PC-3 (cell line): Measurements from ENCODE around the gene CEP85L. TPM values are rescaled to one million over a fixed set of nuclear protein-coding genes. Genes with fewer than 3 reads are reported as not detected.

Experiments used
- ATAC-seq: fragments of 200-7000 bp; cut with Tn5 transposase; 2 replicates; pipeline ENCODE4 v1.9.1; 2020; ENCODE audit warnings: mild to moderate bottlenecking, moderate library complexity
- BruUV-seq: library from RNA; stranded (reverse); fragments of 400-500 nt; replicated peaks from 2 replicates; lab custom pipeline; 2021; lab: Mats Ljungman, UMichigan
- CTCF ChIA-PET: fragments of 300-600 bp; sonication (Branson Sonifier 250); formaldehyde crosslinking; loops from one replicate; lab custom pipeline; 2022; ENCODE audit warnings: antibody characterized with exemption; lab: Charles Lee
- POLR2A ChIA-PET: fragments of 300-600 bp; sonication (Branson Sonifier 250); formaldehyde crosslinking; loops from one replicate; lab custom pipeline; 2022; ENCODE audit warnings: antibody characterized with exemption; ENCODE audit not compliant: unreplicated experiment; lab: Charles Lee
- DNase-seq: peaks from one replicate; pipeline ENCODE4 v3.0.0-alpha.2; 2015
- H2AFZ ChIP-seq: fragments of 300-600 bp; sonication (generic); 2 replicates; pipeline ENCODE4 v1.6.0; 2016; ENCODE audit warnings: antibody characterized with exemption, low read length
- H3F3A ChIP-seq: fragments of 300-600 bp; sonication (generic); one replicate; pipeline ENCODE4 v1.6.0; 2017; ENCODE audit warnings: antibody characterized with exemption, low read length, control low read depth, mild to moderate bottlenecking; ENCODE audit not compliant: unreplicated experiment
- H3K27ac ChIP-seq: fragments of 300-600 bp; sonication (generic); 2 replicates; pipeline ENCODE4 v1.5.1; 2016; ENCODE audit warnings: mild to moderate bottlenecking, low read length
- H3K27me3 ChIP-seq: fragments of 300-600 bp; sonication (generic); 2 replicates; pipeline ENCODE4 v1.6.1; 2016; ENCODE audit warnings: low read length, mixed read lengths
- H3K36me3 ChIP-seq: fragments of 300-600 bp; sonication (generic); 2 replicates; pipeline ENCODE4 v1.6.1; 2016; ENCODE audit warnings: low read depth, mixed run types, low read length, mixed read lengths
- H3K4me1 ChIP-seq: fragments of 300-600 bp; sonication (generic); 2 replicates; pipeline ENCODE4 v1.5.1; 2016; ENCODE audit warnings: low read length; ENCODE audit not compliant: insufficient read depth
- H3K4me2 ChIP-seq: fragments of 300-600 bp; sonication (generic); 2 replicates; pipeline ENCODE4 v1.6.0; 2016; ENCODE audit warnings: low read length
- H3K4me3 ChIP-seq: fragments of 300-600 bp; sonication (generic); 2 replicates; pipeline ENCODE4 v1.5.1; 2016; ENCODE audit warnings: mild to moderate bottlenecking, low read length, mixed read lengths
- H3K79me2 ChIP-seq: fragments of 300-600 bp; sonication (generic); 2 replicates; pipeline ENCODE4 v1.6.1; 2017; ENCODE audit warnings: low read length, mixed read lengths
- H3K9ac ChIP-seq: fragments of 300-600 bp; sonication (generic); 2 replicates; pipeline ENCODE4 v1.6.0; 2016; ENCODE audit warnings: mild to moderate bottlenecking, low read length
- H3K9me2 ChIP-seq: fragments of 300-600 bp; sonication (generic); replicated peaks from 2 replicates; pipeline ENCODE4 v1.6.1; 2016; ENCODE audit warnings: mixed run types, low read length, mixed read lengths
- H3K9me3 ChIP-seq: fragments of 300-600 bp; sonication (generic); 2 replicates; pipeline ENCODE4 v1.6.1; 2016; ENCODE audit warnings: low read length, mixed read lengths
- H4K20me1 ChIP-seq: fragments of 300-600 bp; sonication (generic); 2 replicates; pipeline ENCODE4 v1.6.1; 2016; ENCODE audit warnings: low read length, mixed read lengths
- CTCF ChIP-seq: fragments of 300-600 bp; sonication (generic); conservative IDR thresholded peaks from 2 replicates; pipeline ENCODE4 v1.5.1; 2017; ENCODE audit warnings: antibody characterized with exemption, low read depth, mild to moderate bottlenecking, low read length
- EZH2 ChIP-seq: fragments of 300-600 bp; sonication (generic); IDR thresholded peaks from one replicate; pipeline ENCODE4 v1.6.1; 2017; ENCODE audit warnings: antibody characterized with exemption, mild to moderate bottlenecking, low read length; ENCODE audit not compliant: unreplicated experiment
- EZH2phosphoT487 ChIP-seq: fragments of 300-600 bp; sonication (generic); IDR thresholded peaks from 2 replicates; pipeline ENCODE4 v1.6.1; 2018; ENCODE audit warnings: mild to moderate bottlenecking, antibody characterized with exemption, low read length, borderline replicate concordance
- intact Hi-C: fragments of 100-400 bp; cut with micrococcal nuclease; formaldehyde crosslinking; loops from 2 replicates; pipeline ENCODE4 v1.9.0; 2023
- total RNA-seq: library from RNA; depleted of rRNA; stranded (reverse); fragments of >200 nt; gene quantifications from 2 replicates; pipeline ENCODE4 v1.2.3, GENCODE V29; 2014

CEP85L gene
- total RNA-seq, 1 experiment from 2014 or later: 7.8 TPM

GRCh38 chr6:118586746-118587485 lies 64.5 kb downstream of the CEP85L start:
- H3K27me3 ChIP-seq: no peaks in the 10 kb centered on the region
- no peak overlapping the region for H3K4me3 ChIP-seq
- H3K9me3 ChIP-seq: no peaks in the 10 kb centered on the region
- TF ChIP-seq EZH2phosphoT487 (no peak), CTCF (no peak), EZH2 (no peak)
- no peak overlapping the region for H2AFZ ChIP-seq
- no peaks in the 10 kb centered on the region for H4K20me1 ChIP-seq
- H3K4me2 ChIP-seq: no peak overlapping the region
- ATAC-seq (no peak), DNase-seq (no peak)
- no peaks in the 10 kb centered on the region for H3F3A ChIP-seq
- H3K27ac ChIP-seq: no peak overlapping the region
- H3K4me1 ChIP-seq: no peaks in the 10 kb centered on the region
- CTCF ChIA-PET: no interaction called here
- no peaks in the 10 kb centered on the region for H3K79me2 ChIP-seq
- POLR2A ChIA-PET: no interaction called here
- no peaks in the 10 kb centered on the region for H3K36me3 ChIP-seq
- H3K9ac ChIP-seq: no peak overlapping the region
- intact Hi-C loops: no loop called here
- BruUV-seq: no TSS peak
- no peaks in the 10 kb centered on the region for H3K9me2 ChIP-seq

GRCh38 chr6:118584911-118585310 lies 66.5 kb downstream of the CEP85L start:
- Histone ChIP-seq H3K4me3 (no peak overlapping the region), H3K79me2 (no peaks in the 10 kb centered on the region), H3K9ac (no peak overlapping the region), H3K4me2 (no peak overlapping the region), H3K27me3 (no peaks in the 10 kb centered on the region), H2AFZ (no peak overlapping the region), H4K20me1 (no peaks in the 10 kb centered on the region), H3K4me1 (no peaks in the 10 kb centered on the region), H3K9me2 (no peaks in the 10 kb centered on the region), H3K9me3 (no peaks in the 10 kb centered on the region), H3K27ac (no peak overlapping the region), H3K36me3 (peaks cover 3% of the 10 kb centered on the region; the same call in 1 of the 2 replicates), H3F3A (no peaks in the 10 kb centered on the region)
- intact Hi-C loops: no loop called here
- ChIA-PET POLR2A (no interaction called here), CTCF (no interaction called here)
- ATAC-seq (no peak), DNase-seq (no peak)
- BruUV-seq: no TSS peak
- TF ChIP-seq EZH2: no peak

DNA sequence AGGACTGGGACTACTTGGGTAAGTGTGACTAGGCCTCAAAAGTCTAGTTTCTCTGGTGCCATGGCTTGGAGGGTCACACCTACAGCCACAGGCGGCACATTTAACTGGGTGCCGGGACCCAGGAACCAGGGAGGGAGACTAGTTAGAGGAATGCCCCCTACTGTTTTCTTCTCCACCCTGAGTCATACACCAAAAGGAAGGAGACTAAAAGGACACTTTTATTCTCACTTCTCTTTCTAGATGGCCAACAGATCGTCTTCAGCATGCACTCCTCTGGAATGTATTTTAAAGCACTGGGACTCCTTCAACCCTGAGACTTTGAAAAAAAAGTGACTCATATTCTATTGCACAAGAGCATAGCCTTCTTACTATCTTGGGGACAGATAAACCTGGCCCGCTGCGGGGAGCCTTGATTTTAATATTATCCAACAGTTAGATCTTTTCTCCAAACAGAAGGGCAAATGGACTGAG lies 69.9 kb downstream of the CEP85L start:
- Histone ChIP-seq H3F3A (no peaks in the 10 kb centered on the region), H3K4me1 (no peaks in the 10 kb centered on the region), H3K27ac (no peak overlapping the region), H3K79me2 (no peaks in the 10 kb centered on the region), H3K4me3 (no peak overlapping the region), H3K9ac (no peak overlapping the region), H4K20me1 (no peaks in the 10 kb centered on the region), H3K9me2 (no peaks in the 10 kb centered on the region), H3K9me3 (no peaks in the 10 kb centered on the region), H3K36me3 (peaks cover 9% of the 10 kb centered on the region; the same call in 1 of the 2 replicates), H2AFZ (no peak overlapping the region), H3K27me3 (no peaks in the 10 kb centered on the region), H3K4me2 (no peak overlapping the region)
- TF ChIP-seq CTCF (no peak), EZH2 (no peak), EZH2phosphoT487 (no peak)
- ChIA-PET CTCF (interaction anchor here (0.9 kb wide), 1 partner anchor 128 kb away, joined by 4 read pairs; no protein-coding TSS in a partner anchor), POLR2A (no interaction called here)
- DNase-seq (peak; percentile 27), ATAC-seq (no peak)
- BruUV-seq: no TSS peak
- intact Hi-C loops: no loop called here
